VCaP (cell line): ENCODE measurements around the gene BRINP2.
"Not testable (repeated sequence)": the region's sequence is repeated elsewhere in the genome, so short reads cannot be mapped to it uniquely, and the experiment has no call there.

ENCODE experiments used
- H3K27ac ChIP-seq: fragments of 450-650 bp; 2 replicates; pipeline ENCODE4 v1.5.1; 2017
- CTCF ChIP-seq: fragments of 450-650 bp; conservative IDR thresholded peaks from 2 replicates; pipeline ENCODE4 v1.5.1; 2017; ENCODE audit warnings: mild to moderate bottlenecking, moderate library complexity

Gene BRINP2

GRCh38 chr1:177315261-177315660 is 144.5 kb downstream of the BRINP2 start:
- no peak for TF ChIP-seq CTCF
- H3K27ac ChIP-seq, result no peak overlapping the region

- TF ChIP-seq CTCF, result no peak
- H3K27ac ChIP-seq, result no peak overlapping the region
Observed at GRCh38 chr1:177315761-177316160, 145.0 kb downstream of the BRINP2 start.

GRCh38 chr1:177321434-177321833 is 150.7 kb downstream of the BRINP2 start:
- H3K27ac ChIP-seq, result not testable (repeated sequence)

GRCh38 chr1:177328251-177328650 is 157.5 kb downstream of the BRINP2 start:
- no peak for TF ChIP-seq CTCF
- H3K27ac ChIP-seq, result no peak overlapping the region

GRCh38 chr1:177329871-177330270 is 159.1 kb downstream of the BRINP2 start:
- TF ChIP-seq CTCF, result no peak
- H3K27ac ChIP-seq, result no peak overlapping the region
